HepG2 (cell line): ENCODE data around the gene OPTN. TPM values are rescaled to one million over a fixed set of nuclear protein-coding genes. Genes with fewer than 3 reads are reported as not detected.
A peak's percentile ranks its signal among the peaks of the same experiment; 100 is the strongest.

Source experiments
- BCL6 ChIP-seq: IDR thresholded peaks from 2 replicates; pipeline ENCODE4 v1.6.1; 2016; ENCODE audit warnings: missing genetic modification reagents, missing compliant biosample characterization
- DMAP1 ChIP-seq: IDR thresholded peaks from 2 replicates; pipeline ENCODE4 v1.6.1; 2016
- DRAP1 ChIP-seq: IDR thresholded peaks from 2 replicates; pipeline ENCODE4 v1.6.1; 2016; ENCODE audit warnings: missing genetic modification reagents, missing compliant biosample characterization
- ELF4 ChIP-seq: sonication (generic); formaldehyde crosslinking; IDR thresholded peaks from 2 replicates; pipeline ENCODE4 v1.5.0; 2020; ENCODE audit warnings: missing genetic modification reagents, mild to moderate bottlenecking, moderate library complexity, borderline replicate concordance
- EP300 ChIP-seq, 3 experiments: sonication (generic) in 1 of 3; formaldehyde crosslinking in 1 of 3; IDR thresholded peaks; 2 replicates each; pipeline versions ENCODE4 v1.5.1 to v1.6.1; 2011 to 2020; ENCODE audit warnings: low read depth in 2 of 3, low read length in 2 of 3, borderline replicate concordance in 1 of 3, improper control_type of control experiment in 1 of 3, mild to moderate bottlenecking in 1 of 3, missing genetic modification reagents in 1 of 3, moderate library complexity in 1 of 3
- FOXP4 ChIP-seq: sonication (generic); formaldehyde crosslinking; IDR thresholded peaks from 2 replicates; pipeline ENCODE4 v1.4.0; 2020; ENCODE audit warnings: missing genetic modification reagents
- IRF2 ChIP-seq: IDR thresholded peaks from 2 replicates; pipeline ENCODE4 v1.6.1; 2018; ENCODE audit warnings: missing genetic modification reagents, missing compliant biosample characterization
- KLF11 ChIP-seq: IDR thresholded peaks from 2 replicates; pipeline ENCODE4 v1.6.1; 2016; ENCODE audit warnings: missing compliant biosample characterization
- MAFF ChIP-seq: IDR thresholded peaks from 2 replicates; pipeline ENCODE4 v1.6.1; 2011; ENCODE audit warnings: low read depth, low read length, improper control_type of control experiment
- MXD4 ChIP-seq: IDR thresholded peaks from 2 replicates; pipeline ENCODE4 v1.6.1; 2016; ENCODE audit warnings: mild to moderate bottlenecking, missing biosample characterization, missing genetic modification reagents
- MYNN ChIP-seq: sonication (generic); formaldehyde crosslinking; IDR thresholded peaks from 2 replicates; pipeline ENCODE4 v1.4.0; 2020; ENCODE audit warnings: mild to moderate bottlenecking, low read depth, missing genetic modification reagents
- NFIB ChIP-seq: sonication (generic); formaldehyde crosslinking; IDR thresholded peaks from 2 replicates; pipeline ENCODE4 v1.9.0; 2021; ENCODE audit warnings: missing genetic modification reagents, mild to moderate bottlenecking, borderline replicate concordance
- ONECUT2 ChIP-seq: sonication (generic); formaldehyde crosslinking; IDR thresholded peaks from 2 replicates; pipeline ENCODE4 v1.4.0; 2020; ENCODE audit warnings: missing genetic modification reagents
- RFXAP ChIP-seq: sonication (generic); formaldehyde crosslinking; IDR thresholded peaks from 2 replicates; pipeline ENCODE4 v1.4.0; 2020; ENCODE audit warnings: missing genetic modification reagents, borderline replicate concordance
- SIN3B ChIP-seq: fragments of 150-350 bp; IDR thresholded peaks from 2 replicates; pipeline ENCODE4 v1.6.1; 2014; ENCODE audit warnings: low read length
- SP4 ChIP-seq: sonication (generic); formaldehyde crosslinking; IDR thresholded peaks from 2 replicates; pipeline ENCODE4 v1.8.1; 2023; ENCODE audit warnings: mild to moderate bottlenecking, missing genetic modification reagents
- THAP7 ChIP-seq: sonication (generic); formaldehyde crosslinking; IDR thresholded peaks from 2 replicates; pipeline ENCODE4 v1.8.1; 2023; ENCODE audit warnings: mild to moderate bottlenecking, missing genetic modification reagents
- ZFYVE20 ChIP-seq: sonication (generic); formaldehyde crosslinking; IDR thresholded peaks from 2 replicates; pipeline ENCODE4 v1.8.0; 2023; ENCODE audit warnings: low read depth, mild to moderate bottlenecking, moderate library complexity, missing genetic modification reagents, borderline replicate concordance
- ZGPAT ChIP-seq: IDR thresholded peaks from 2 replicates; pipeline ENCODE4 v1.6.1; 2016; ENCODE audit warnings: mild to moderate bottlenecking
- ZNF430 ChIP-seq: sonication (generic); formaldehyde crosslinking; IDR thresholded peaks from 2 replicates; pipeline ENCODE4 v1.9.0; 2021; ENCODE audit warnings: mild to moderate bottlenecking, missing genetic modification reagents
- ZNF547 ChIP-seq: sonication (generic); formaldehyde crosslinking; IDR thresholded peaks from 2 replicates; pipeline ENCODE4 v1.5.1; 2020; ENCODE audit warnings: mild to moderate bottlenecking, missing genetic modification reagents
- ZNF619 ChIP-seq: sonication (generic); formaldehyde crosslinking; IDR thresholded peaks from 2 replicates; pipeline ENCODE4 v1.4.0; 2020; ENCODE audit warnings: mild to moderate bottlenecking, missing genetic modification reagents
- ZNF879 ChIP-seq: sonication (generic); formaldehyde crosslinking; IDR thresholded peaks from 2 replicates; pipeline ENCODE4 v1.8.1; 2023; ENCODE audit warnings: missing genetic modification reagents
- ZSCAN21 ChIP-seq: sonication (generic); formaldehyde crosslinking; IDR thresholded peaks from 2 replicates; pipeline ENCODE4 v1.8.0; 2022; ENCODE audit warnings: mild to moderate bottlenecking, missing genetic modification reagents, moderate library complexity, borderline replicate concordance
- ZSCAN31 ChIP-seq: sonication (generic); formaldehyde crosslinking; IDR thresholded peaks from 2 replicates; pipeline ENCODE4 v1.5.0; 2020; ENCODE audit warnings: low read depth, mild to moderate bottlenecking, missing genetic modification reagents
- polyA plus RNA-seq, 8 experiments: library from polyadenylated mRNA; depleted of rRNA in 3 of 8; stranded (reverse) in 7 of 8; unstranded in 1 of 8; fragments of >200 nt; fragmentation: Illumina TruSeq in 4 of 8; extraction: Trizol in 4 of 8; gene quantifications; 2 replicates each; pipeline versions ENCODE4 v1.2.1 to v1.2.3, GENCODE V29; 2011 to 2016; ENCODE audit warnings: low read depth in 4 of 8, missing spikeins in 1 of 8, mixed read lengths in 1 of 8; ENCODE audit not compliant: insufficient read depth in 1 of 8
- total RNA-seq, 5 experiments: library from RNA; depleted of rRNA; stranded (reverse); fragments of >200 nt; fragmentation: Illumina TruSeq; extraction: Trizol; gene quantifications; 2 replicates each; pipeline ENCODE4 v1.2.3, GENCODE V29; 2016; ENCODE audit warnings: low read depth in 1 of 5

OPTN gene
- total and polyA plus RNA-seq, 2 of the 13 experiments (the other 11 are each of a cell fraction or from before 2014, with no cell fraction given) = 13.4 to 46.6 TPM

GRCh38 chr10:13160934-13161856 lies 61.2 kb downstream of the OPTN start, which contains the start of gene MCM10 (continued):
- TF ChIP-seq THAP7 (CRISPR knock-in tag) (no peak), SP4 (CRISPR knock-in tag) (peak; percentile 85), DMAP1 (CRISPR knock-in tag) (peak; percentile 49; the same call in 1 of the 2 replicates), MYNN (no peak), ZSCAN21 (CRISPR knock-in tag) (peak; percentile 47; the same call in 1 of the 2 replicates), BCL6 (CRISPR knock-in tag) (no peak), ZFYVE20 (CRISPR knock-in tag) (0 out of 2 replicates have a peak, but pooled peaks have one; percentile 42), ONECUT2 (CRISPR knock-in tag) (0 out of 2 replicates have a peak, but pooled peaks have one; percentile 8), ZNF547 (CRISPR knock-in tag) (0 out of 2 replicates have a peak, but pooled peaks have one; percentile 23), MXD4 (CRISPR knock-in tag) (peak; percentile 75; the same call in 1 of the 2 replicates), ZSCAN31 (CRISPR knock-in tag) (peak; percentile 64; the same call in 1 of the 2 replicates), SIN3B (peak; percentile 92), ZNF430 (CRISPR knock-in tag) (peak; percentile 70; the same call in 1 of the 2 replicates), KLF11 (peak; percentile 28; the same call in 1 of the 2 replicates), MAFF (no peak), EP300 (IDR thresholded peaks at IDR 0.05; ENCODE audit: low read depth in 2 of 2, low read length in 2 of 2) (peak in 1 of 2 experiments; percentile 34; a peak in 2 of 4 replicates), EP300 (CRISPR knock-in tag; IDR thresholded peaks at IDR 0.05; ENCODE audit: borderline replicate concordance) (no peak), ZNF619 (CRISPR knock-in tag) (peak; percentile 68; the same call in 1 of the 2 replicates), FOXP4 (CRISPR knock-in tag) (peak; percentile 15; the same call in 1 of the 2 replicates), IRF2 (peak; percentile 80), ZNF879 (CRISPR knock-in tag) (no peak), ZGPAT (CRISPR knock-in tag) (peak; percentile 71), DRAP1 (CRISPR knock-in tag) (peak; percentile 47), NFIB (no peak), ELF4 (no peak), RFXAP (peak; percentile 84; the same call in 1 of the 2 replicates)
